ENCODE measurements around the gene LMX1B.

Gene LMX1B

GRCh38 chr9:126621061-126621918 lies 7.6 kb downstream of the LMX1B start:
- Mint-ChIP-seq H3K4me1 (peaks cover 12% of the 10 kb centered on the region), H3K4me3 (no peak overlapping the region), H3K36me3 (peaks cover 6% of the 10 kb centered on the region), H3K9me3 (no peaks in the 10 kb centered on the region), H3K27ac (no peak overlapping the region)
- no peak for DNase-seq (ENCODE audit: low spot score in 2 of 2)
- no peak for ATAC-seq

DNA sequence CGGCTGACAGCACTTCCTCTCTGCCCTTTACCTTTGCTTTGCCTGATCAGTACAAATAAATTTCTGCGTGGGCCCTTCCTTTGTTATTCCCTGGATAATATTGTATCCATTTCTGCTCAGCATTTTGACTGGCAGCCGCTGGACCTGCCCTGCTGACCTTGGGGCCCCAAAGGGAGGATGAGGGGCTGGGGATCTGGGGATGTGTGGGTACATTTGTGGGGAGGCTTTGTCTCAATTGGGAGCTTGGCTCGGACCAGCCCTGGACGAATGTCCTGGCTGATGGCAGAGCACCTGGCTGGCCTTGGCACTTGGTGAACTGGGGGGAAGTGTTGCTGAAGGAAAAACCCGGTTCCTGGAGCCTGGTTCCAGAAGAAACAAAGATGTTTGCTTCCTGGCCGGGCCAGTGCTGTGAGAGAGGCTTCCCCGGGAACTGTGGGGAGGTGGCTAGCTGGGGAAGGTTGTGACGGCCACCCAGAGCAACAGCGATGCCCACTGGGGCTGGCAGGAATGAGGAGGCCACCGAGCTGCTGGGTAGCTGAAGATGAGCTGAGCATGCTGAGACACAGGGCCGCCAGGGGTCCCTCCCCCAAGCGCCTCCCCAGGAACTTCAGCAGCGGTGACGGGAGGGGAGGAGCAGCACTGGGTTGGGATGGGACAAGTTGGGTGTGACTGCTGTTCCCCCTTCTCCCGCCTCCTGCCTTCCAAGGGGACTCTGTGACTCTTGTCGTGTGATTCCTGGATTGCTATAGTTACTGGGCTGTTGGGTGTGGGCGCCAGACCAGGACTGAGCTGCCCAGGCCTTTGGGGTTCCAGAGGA lies 8.4 kb downstream of the LMX1B start:
- no peak for DNase-seq (ENCODE audit: low spot score in 2 of 2)
- no peak overlapping the region for H3K27ac Mint-ChIP-seq
- peaks cover 15% of the 10 kb centered on the region for H3K4me1 Mint-ChIP-seq
- no peak for ATAC-seq
- H3K9me3 Mint-ChIP-seq, result no peaks in the 10 kb centered on the region
- peaks cover 6% of the 10 kb centered on the region for H3K36me3 Mint-ChIP-seq
- no peak overlapping the region for H3K4me3 Mint-ChIP-seq

DNA sequence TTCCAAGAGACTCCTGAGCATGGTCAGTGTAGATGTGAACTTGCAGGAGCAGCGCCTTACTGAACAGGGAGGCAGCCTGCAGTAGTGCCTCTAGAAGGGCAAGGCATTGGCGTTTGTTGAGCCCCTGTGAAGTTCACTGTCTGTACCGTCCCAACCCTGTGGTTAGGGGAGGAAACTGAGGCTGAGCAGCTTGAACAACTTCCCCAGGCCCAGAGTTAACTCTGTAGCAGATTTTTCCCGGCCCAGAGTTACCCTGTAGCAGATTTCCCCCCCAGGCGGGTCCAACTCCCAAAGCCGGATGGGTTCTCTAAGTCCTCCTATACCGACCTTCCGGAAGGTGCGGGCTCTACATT lies 9.6 kb downstream of the LMX1B start:
- no peak overlapping the region for H3K27ac Mint-ChIP-seq
- H3K9me3 Mint-ChIP-seq, result no peaks in the 10 kb centered on the region
- peaks cover 6% of the 10 kb centered on the region for H3K36me3 Mint-ChIP-seq
- H3K4me3 Mint-ChIP-seq, result no peak overlapping the region
- peaks cover 15% of the 10 kb centered on the region for H3K4me1 Mint-ChIP-seq
- ATAC-seq (no peak), DNase-seq (ENCODE audit: low spot score in 2 of 2) (no peak)

DNA sequence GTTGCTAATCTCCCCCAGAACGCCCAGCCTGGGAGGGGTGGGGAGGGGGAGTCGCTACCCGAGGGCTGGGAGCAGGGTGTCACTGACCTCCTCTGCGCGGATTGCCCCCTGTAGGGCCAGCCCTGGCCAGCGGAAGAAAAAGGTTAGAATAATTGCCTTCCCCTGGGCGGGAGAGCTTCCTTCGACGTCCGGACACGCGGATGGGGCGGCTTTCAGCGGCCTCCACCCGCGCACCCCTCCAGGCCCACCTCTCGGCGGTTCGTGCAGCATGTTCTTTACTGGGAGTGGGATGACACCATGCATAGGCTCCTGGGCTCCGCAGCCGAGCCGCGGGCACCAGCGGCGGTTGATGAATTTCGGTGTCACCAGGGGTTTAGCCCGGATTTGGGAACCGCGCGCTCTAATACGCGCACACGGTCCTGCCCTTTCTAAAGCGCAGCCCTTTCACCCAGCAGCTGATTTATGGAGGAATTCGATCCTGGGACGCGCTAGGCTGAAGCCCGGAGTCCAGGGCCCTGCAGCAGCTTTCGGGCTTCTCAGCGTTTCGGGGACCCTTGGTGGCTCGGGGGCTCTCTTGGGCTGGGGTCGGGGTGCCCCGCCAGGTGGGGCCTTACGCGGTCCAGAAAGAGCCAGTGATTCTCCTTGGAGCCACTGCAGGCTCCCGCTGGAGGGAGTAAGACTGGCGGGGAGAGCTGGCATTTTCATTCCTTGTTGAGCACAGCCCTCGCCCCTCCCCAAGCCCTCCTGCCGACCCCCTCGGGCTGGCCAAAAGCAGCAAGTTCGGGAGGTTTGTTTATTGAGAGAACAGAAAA lies 10.1 kb downstream of the LMX1B start:
- H3K27ac Mint-ChIP-seq, result no peak overlapping the region
- DNase-seq (ENCODE audit: low spot score in 2 of 2) (no peak), ATAC-seq (no peak)
- peaks cover 6% of the 10 kb centered on the region for H3K36me3 Mint-ChIP-seq
- no peaks in the 10 kb centered on the region for H3K9me3 Mint-ChIP-seq
- H3K4me3 Mint-ChIP-seq, result no peak overlapping the region
- peaks cover 15% of the 10 kb centered on the region for H3K4me1 Mint-ChIP-seq

DNA sequence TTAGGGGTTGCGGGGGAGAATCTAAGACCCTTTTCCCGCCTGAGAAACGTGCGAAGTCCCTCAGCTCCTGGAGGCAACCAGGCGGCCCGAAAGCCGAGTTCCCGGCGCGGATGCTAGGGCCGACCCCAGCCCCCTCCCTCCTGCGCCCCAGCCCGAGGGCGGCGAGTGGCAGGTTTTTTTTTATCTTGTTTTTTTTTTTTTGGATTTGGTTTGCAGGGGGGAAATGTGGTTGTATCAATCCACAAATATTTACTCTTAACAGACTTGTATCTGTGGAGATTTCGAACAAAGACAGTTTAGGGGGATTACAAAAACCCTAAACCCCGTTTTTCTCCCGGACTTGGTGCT lies 10.7 kb downstream of the LMX1B start:
- Mint-ChIP-seq H3K4me3 (no peak overlapping the region), H3K27ac (no peak overlapping the region), H3K4me1 (peaks cover 15% of the 10 kb centered on the region), H3K9me3 (no peaks in the 10 kb centered on the region), H3K36me3 (peaks cover 6% of the 10 kb centered on the region)
- ATAC-seq (no peak), DNase-seq (ENCODE audit: low spot score in 2 of 2) (no peak)

- Mint-ChIP-seq H3K36me3 (peaks cover 6% of the 10 kb centered on the region), H3K4me1 (peaks cover 15% of the 10 kb centered on the region), H3K4me3 (peak overlapping the region; percentile 76), H3K9me3 (no peaks in the 10 kb centered on the region), H3K27ac (no peak overlapping the region)
- DNase-seq (ENCODE audit: low spot score in 2 of 2) (no peak), ATAC-seq (no peak)
Measured at GRCh38 chr9:126624912-126625311, 11.2 kb downstream of the LMX1B start.

DNA sequence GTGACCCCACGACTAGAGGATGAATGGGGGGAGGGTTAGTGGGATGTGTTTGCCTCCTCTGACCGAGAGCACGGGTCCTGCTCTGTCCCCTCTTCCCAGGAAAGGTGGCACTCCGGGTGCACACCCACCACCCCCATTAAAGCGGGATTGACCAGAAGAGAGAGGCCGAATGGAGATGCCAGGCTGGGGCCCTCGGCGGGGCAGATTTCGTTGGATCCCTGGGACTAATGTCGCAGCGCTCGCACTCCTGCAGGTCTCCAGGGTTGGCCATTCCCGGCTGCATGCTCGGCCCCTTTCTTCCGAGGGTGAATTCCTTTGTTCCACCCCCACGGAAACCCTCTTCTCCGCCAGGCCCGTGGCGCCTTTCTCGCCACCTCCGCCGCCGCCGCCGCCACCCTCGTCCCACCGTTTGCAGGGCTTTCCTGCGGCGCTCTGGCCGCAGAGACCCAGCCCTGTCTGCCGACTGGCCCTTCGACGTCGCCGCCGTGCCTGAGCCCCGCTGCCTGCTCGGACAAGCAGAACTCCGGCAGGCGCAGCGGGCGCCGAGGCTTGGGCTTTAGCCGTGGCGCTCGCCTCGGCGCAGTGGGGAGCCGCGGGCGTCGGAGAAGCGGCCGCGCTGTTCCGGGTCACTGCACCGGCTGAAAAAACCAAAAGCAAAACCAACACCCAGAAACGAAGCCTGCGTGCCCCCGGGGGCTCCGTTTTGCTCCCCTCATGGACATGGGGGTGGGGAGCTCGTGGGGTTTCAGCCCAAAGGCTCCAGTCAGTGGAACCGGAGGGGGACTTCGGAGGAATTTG lies 11.8 kb downstream of the LMX1B start:
- H3K4me1 Mint-ChIP-seq, result peaks cover 15% of the 10 kb centered on the region
- H3K4me3 Mint-ChIP-seq, result peak overlapping the region; percentile 76
- H3K27ac Mint-ChIP-seq, result no peak overlapping the region
- H3K36me3 Mint-ChIP-seq, result peaks cover 6% of the 10 kb centered on the region
- H3K9me3 Mint-ChIP-seq, result no peaks in the 10 kb centered on the region
- peak; percentile 27 for ATAC-seq
- no peak for DNase-seq (ENCODE audit: low spot score in 2 of 2)

- Mint-ChIP-seq H3K4me3 (peak overlapping the region; percentile 76), H3K4me1 (peaks cover 15% of the 10 kb centered on the region), H3K9me3 (no peaks in the 10 kb centered on the region), H3K36me3 (peaks cover 6% of the 10 kb centered on the region), H3K27ac (no peak overlapping the region)
- no peak for DNase-seq (ENCODE audit: low spot score in 2 of 2)
- peak; percentile 36 for ATAC-seq
Measured at GRCh38 chr9:126626127-126626925, 12.6 kb downstream of the LMX1B start.

DNA sequence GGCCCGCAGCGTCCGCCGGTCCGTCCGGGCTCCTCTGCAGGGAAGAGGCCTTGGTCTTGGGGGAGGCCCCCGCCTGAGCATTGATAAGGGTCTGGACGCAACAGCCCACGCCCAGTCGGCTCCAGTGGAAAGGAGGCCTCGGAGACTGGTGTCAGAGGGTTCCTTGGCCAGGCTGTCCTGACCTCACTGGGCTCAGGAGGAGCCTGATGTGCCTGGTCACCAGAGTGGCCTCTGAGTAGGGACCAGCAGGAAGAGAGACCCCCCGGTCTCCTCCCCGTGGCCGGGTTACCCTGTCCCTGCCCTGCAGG lies 13.2 kb downstream of the LMX1B start:
- H3K4me3 Mint-ChIP-seq, result peak overlapping the region; percentile 76
- DNase-seq (ENCODE audit: low spot score in 2 of 2) (no peak), ATAC-seq (no peak)
- H3K4me1 Mint-ChIP-seq, result peaks cover 15% of the 10 kb centered on the region
- H3K27ac Mint-ChIP-seq, result no peak overlapping the region
- H3K9me3 Mint-ChIP-seq, result no peaks in the 10 kb centered on the region
- H3K36me3 Mint-ChIP-seq, result peaks cover 6% of the 10 kb centered on the region

- peaks cover 15% of the 10 kb centered on the region for H3K4me1 Mint-ChIP-seq
- no peak overlapping the region for H3K27ac Mint-ChIP-seq
- H3K36me3 Mint-ChIP-seq, result peaks cover 6% of the 10 kb centered on the region
- DNase-seq (ENCODE audit: low spot score in 2 of 2) (no peak), ATAC-seq (no peak)
- H3K4me3 Mint-ChIP-seq, result no peak overlapping the region
- H3K9me3 Mint-ChIP-seq, result no peaks in the 10 kb centered on the region
Measured at GRCh38 chr9:126628146-126628545, 14.4 kb downstream of the LMX1B start.

GRCh38 chr9:126628969-126629674 lies 15.4 kb downstream of the LMX1B start:
- ATAC-seq (no peak), DNase-seq (ENCODE audit: low spot score in 2 of 2) (no peak)
- no peak overlapping the region for H3K27ac Mint-ChIP-seq
- H3K9me3 Mint-ChIP-seq, result no peaks in the 10 kb centered on the region
- no peak overlapping the region for H3K4me3 Mint-ChIP-seq
- H3K36me3 Mint-ChIP-seq, result peaks cover under 1% of the 10 kb centered on the region
- H3K4me1 Mint-ChIP-seq, result peaks cover 15% of the 10 kb centered on the region

DNA sequence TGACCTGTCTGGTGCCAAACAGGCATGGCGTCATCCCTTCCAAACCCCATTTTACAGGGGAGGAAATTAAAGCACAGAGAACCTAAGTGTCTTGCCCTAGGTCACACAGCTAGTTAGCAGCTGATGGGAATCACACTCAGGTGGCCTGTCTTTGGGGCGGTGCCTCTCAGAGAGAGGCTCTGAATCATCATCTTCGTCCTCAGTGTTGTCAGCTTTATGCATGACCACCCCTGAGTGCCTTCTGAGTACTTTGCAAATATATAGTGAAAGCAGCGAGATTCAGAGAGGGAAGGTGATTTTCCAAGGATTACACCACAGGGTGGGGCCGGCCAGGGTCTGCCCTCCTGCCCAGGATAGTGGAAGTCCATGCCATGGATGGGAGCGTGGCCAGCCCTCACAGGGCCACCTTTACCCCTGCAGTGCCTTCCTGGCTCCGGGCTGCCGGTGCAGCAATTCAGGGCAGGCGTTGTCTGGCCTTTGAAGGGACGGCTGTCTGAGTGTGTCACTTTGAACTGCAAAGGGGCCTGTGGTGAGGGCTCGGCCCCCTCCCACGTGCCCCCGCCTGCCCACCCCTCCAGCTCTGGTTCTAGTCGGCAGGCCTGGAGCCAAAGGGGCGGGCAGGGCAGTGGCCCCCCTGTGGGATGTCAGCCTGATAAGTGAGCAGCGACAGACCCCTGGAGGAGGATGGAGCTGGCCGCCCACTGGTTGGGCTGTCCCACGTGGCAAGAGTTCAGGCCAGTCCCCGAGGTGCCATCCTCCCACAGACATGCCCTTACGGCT lies 16.9 kb downstream of the LMX1B start:
- Mint-ChIP-seq H3K4me3 (no peak overlapping the region), H3K36me3 (no peaks in the 10 kb centered on the region), H3K9me3 (no peaks in the 10 kb centered on the region), H3K27ac (no peak overlapping the region), H3K4me1 (peaks cover 9% of the 10 kb centered on the region)
- ATAC-seq (peak; percentile 38), DNase-seq (ENCODE audit: low spot score in 2 of 2) (no peak)

DNA sequence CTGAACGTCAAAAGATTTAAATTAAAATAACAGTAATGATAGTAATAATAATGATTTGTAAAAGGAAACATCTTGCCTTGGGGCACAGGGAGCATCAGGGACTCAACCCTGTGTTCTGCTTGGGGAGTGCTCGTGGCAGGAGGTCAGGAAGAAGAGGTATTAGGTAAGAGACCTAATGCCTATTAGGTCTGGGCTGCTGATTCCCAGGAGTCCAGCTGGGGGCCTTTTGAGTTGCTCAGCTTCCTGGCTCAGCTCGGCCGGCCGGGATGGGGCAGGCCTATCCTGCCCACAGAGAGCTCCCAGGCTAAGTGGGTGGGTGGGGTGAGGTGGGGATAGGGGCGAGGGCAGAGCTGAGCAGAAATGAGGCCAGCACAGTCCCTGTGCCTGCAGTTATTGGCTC lies 17.5 kb downstream of the LMX1B start:
- peaks cover 10% of the 10 kb centered on the region for H3K4me1 Mint-ChIP-seq
- no peak for DNase-seq (ENCODE audit: low spot score in 2 of 2)

More for the DNA sequence above, 17.5 kb downstream of the LMX1B start:
- no peak for ATAC-seq
- Mint-ChIP-seq H3K27ac (no peak overlapping the region), H3K36me3 (no peaks in the 10 kb centered on the region), H3K4me3 (no peak overlapping the region), H3K9me3 (no peaks in the 10 kb centered on the region)
